Muscle of leg (tissue), 11 donors: ENCODE results near the gene SLX4IP. TPM values are rescaled to one million over a fixed set of nuclear protein-coding genes. Genes with fewer than 3 reads are reported as not detected.

ENCODE experiments used
- DNase-seq: peaks from one replicate; pipeline ENCODE4 v3.0.0; 2013
- H3K27ac ChIP-seq: one replicate; pipeline ENCODE4 v1.5.1; 2013; ENCODE audit warnings: mild to moderate bottlenecking, low read length, control low read depth
- H3K27me3 ChIP-seq: one replicate; pipeline ENCODE4 v1.6.1; 2013; ENCODE audit warnings: low read length; ENCODE audit not compliant: control insufficient read depth, insufficient read depth
- H3K36me3 ChIP-seq: one replicate; pipeline ENCODE4 v1.6.1; 2013; ENCODE audit warnings: low read length; ENCODE audit not compliant: control insufficient read depth, insufficient read depth
- H3K4me1 ChIP-seq: one replicate; pipeline ENCODE4 v1.6.1; 2013; ENCODE audit warnings: low read length; ENCODE audit not compliant: control insufficient read depth, insufficient read depth
- H3K4me3 ChIP-seq: one replicate; pipeline ENCODE4 v1.5.1; 2013; ENCODE audit warnings: low read length, control low read depth
- H3K9me3 ChIP-seq: replicated peaks from 2 replicates; pipeline ENCODE4 v1.6.1; 2013; ENCODE audit warnings: low read depth, low read length; ENCODE audit not compliant: control insufficient read depth
- WGBS: methylation state at CpG from one replicate; pipeline ENCODE4 v1.1.5; 2013; ENCODE audit warnings: missing lambda C conversion rate; ENCODE audit not compliant: insufficient coverage; 5-methylcytosine and 5-hydroxymethylcytosine counted together
- polyA plus RNA-seq, 8 donors: library from polyadenylated mRNA; unstranded; fragments of 120-200 nt; gene quantifications; one replicate each; pipeline versions ENCODE4 v1.2.1 to v1.2.3, GENCODE V29; 2013; ENCODE audit warnings: inconsistent platforms in 1 of 8, low replicate concordance in 1 of 8; ENCODE audit not compliant: insufficient read length in 8 of 8, insufficient read depth in 1 of 8
- total RNA-seq: library from RNA; stranded (reverse); fragments of 120-200 nt; gene quantifications from one replicate; pipeline ENCODE4 v1.2.4, GENCODE V29; 2013

Gene SLX4IP
- total and polyA plus RNA-seq, 9 donors: 3.3 to 5.0 (median 4.4) TPM

GRCh38 chr20:10619427-10619826 lies 184.3 kb downstream of the SLX4IP start:
- peak overlapping the region; percentile 60 for H3K27ac ChIP-seq
- H3K4me1 ChIP-seq: peaks cover 12% of the 10 kb centered on the region
- H3K27me3 ChIP-seq: no peaks in the 10 kb centered on the region
- H3K36me3 ChIP-seq: no peaks in the 10 kb centered on the region
- no CpG with 5 or more reads among the region's 3 CpGs for WGBS
- H3K4me3 ChIP-seq: no peak overlapping the region
- no peaks in the 10 kb centered on the region for H3K9me3 ChIP-seq
- DNase-seq: peak; percentile 87

- H3K4me1 ChIP-seq: peaks cover 12% of the 10 kb centered on the region
- DNase-seq: no peak
- no CpG with 5 or more reads among the region's 3 CpGs for WGBS
- H3K4me3 ChIP-seq: no peak overlapping the region
- H3K9me3 ChIP-seq: no peaks in the 10 kb centered on the region
- no peak overlapping the region for H3K27ac ChIP-seq
- H3K36me3 ChIP-seq: no peaks in the 10 kb centered on the region
- no peaks in the 10 kb centered on the region for H3K27me3 ChIP-seq
These were observed 186.0 kb downstream of the SLX4IP start for GRCh38 chr20:10621149-10621548.

GRCh38 chr20:10622657-10623418 lies 187.7 kb downstream of the SLX4IP start:
- no peaks in the 10 kb centered on the region for H3K27me3 ChIP-seq
- H3K4me1 ChIP-seq: peaks cover 12% of the 10 kb centered on the region
- no peaks in the 10 kb centered on the region for H3K36me3 ChIP-seq
- H3K4me3 ChIP-seq: no peak overlapping the region
- H3K9me3 ChIP-seq: no peaks in the 10 kb centered on the region
- peak overlapping the region; percentile 82 for H3K27ac ChIP-seq
- DNase-seq: peak; percentile 94
- 45% methylated on average over 7 of the region's 16 CpGs for WGBS

GRCh38 chr20:10625641-10626040 lies 190.5 kb downstream of the SLX4IP start:
- Histone ChIP-seq H3K27me3 (no peaks in the 10 kb centered on the region), H3K36me3 (no peaks in the 10 kb centered on the region), H3K27ac (no peak overlapping the region), H3K4me1 (peaks cover 16% of the 10 kb centered on the region), H3K9me3 (no peaks in the 10 kb centered on the region), H3K4me3 (no peak overlapping the region)
- WGBS: no CpG with 5 or more reads among the region's 2 CpGs
- no peak for DNase-seq

GRCh38 chr20:10626896-10627295 lies 191.8 kb downstream of the SLX4IP start:
- Histone ChIP-seq H3K9me3 (no peaks in the 10 kb centered on the region), H3K4me3 (no peak overlapping the region), H3K36me3 (no peaks in the 10 kb centered on the region), H3K4me1 (peaks cover 23% of the 10 kb centered on the region), H3K27me3 (no peaks in the 10 kb centered on the region), H3K27ac (peak overlapping the region; percentile 8)
- peak; percentile 85 for DNase-seq
- WGBS: no CpG with 5 or more reads among the region's 3 CpGs

GRCh38 chr20:10629946-10630650 lies 195.0 kb downstream of the SLX4IP start:
- Histone ChIP-seq H3K9me3 (no peaks in the 10 kb centered on the region), H3K27me3 (no peaks in the 10 kb centered on the region), H3K36me3 (no peaks in the 10 kb centered on the region), H3K4me3 (no peak overlapping the region), H3K4me1 (peaks cover 40% of the 10 kb centered on the region), H3K27ac (peak overlapping the region; percentile 51)
- WGBS: 87% methylated on average over 3 of the region's 9 CpGs
- no peak for DNase-seq

GRCh38 chr20:10631126-10631525 lies 196.0 kb downstream of the SLX4IP start:
- H3K4me1 ChIP-seq: peaks cover 50% of the 10 kb centered on the region
- no peak overlapping the region for H3K27ac ChIP-seq
- 60% methylated on average over 2 of the region's 4 CpGs for WGBS
- no peak for DNase-seq
- no peaks in the 10 kb centered on the region for H3K9me3 ChIP-seq
- H3K36me3 ChIP-seq: no peaks in the 10 kb centered on the region
- H3K4me3 ChIP-seq: no peak overlapping the region
- H3K27me3 ChIP-seq: no peaks in the 10 kb centered on the region

GRCh38 chr20:10632721-10633509 lies 197.8 kb downstream of the SLX4IP start:
- Histone ChIP-seq H3K4me3 (no peak overlapping the region), H3K27ac (no peak overlapping the region), H3K27me3 (no peaks in the 10 kb centered on the region), H3K36me3 (peaks cover 5% of the 10 kb centered on the region), H3K9me3 (no peaks in the 10 kb centered on the region), H3K4me1 (peaks cover 66% of the 10 kb centered on the region)
- DNase-seq: peak; percentile 57
- WGBS: 50% methylated on average over 9 of the region's 13 CpGs

- Histone ChIP-seq H3K36me3 (peaks cover 5% of the 10 kb centered on the region), H3K4me1 (peaks cover 66% of the 10 kb centered on the region), H3K4me3 (no peak overlapping the region), H3K27ac (no peak overlapping the region), H3K27me3 (no peaks in the 10 kb centered on the region), H3K9me3 (no peaks in the 10 kb centered on the region)
- 38% methylated on average over 2 of the region's 5 CpGs for WGBS
- DNase-seq: no peak
These were observed 198.6 kb downstream of the SLX4IP start for GRCh38 chr20:10633718-10634117.

GRCh38 chr20:10634211-10634610 lies 199.1 kb downstream of the SLX4IP start:
- Histone ChIP-seq H3K4me1 (peaks cover 69% of the 10 kb centered on the region), H3K9me3 (no peaks in the 10 kb centered on the region), H3K27me3 (no peaks in the 10 kb centered on the region), H3K4me3 (no peak overlapping the region), H3K27ac (peak overlapping the region; percentile 84), H3K36me3 (peaks cover 8% of the 10 kb centered on the region)
- 80% methylated on average over 1 of the region's 5 CpGs for WGBS
- DNase-seq: no peak
